SK-N-SH treated with all-trans-retinoic acid at 6 μM for 48 hours (cell line): ENCODE data around the gene KANK2.

Experiments used
- ISL1 ChIP-seq: fragments of 250-450 bp; sonication (Bioruptor Pico); IDR thresholded peaks from 2 replicates; pipeline ENCODE4 v2.1.2; 2022; ENCODE audit warnings: mild to moderate bottlenecking, moderate library complexity
- OSR1 ChIP-seq: fragments of 250-450 bp; sonication (Bioruptor Pico); IDR thresholded peaks from 2 replicates; pipeline ENCODE4 v1.8.0; 2022; ENCODE audit warnings: moderate library complexity, mild to moderate bottlenecking, inconsistent platforms
- RARB ChIP-seq: fragments of 250-450 bp; sonication (Bioruptor Pico); IDR thresholded peaks from 2 replicates; pipeline ENCODE4 v1.8.0; 2021; ENCODE audit warnings: mild to moderate bottlenecking, moderate library complexity
- ZFP30 ChIP-seq: fragments of 450-650 bp; formaldehyde crosslinking; IDR thresholded peaks from 2 replicates; pipeline ENCODE4 v1.5.0; 2022; ENCODE audit warnings: mild to moderate bottlenecking, moderate library complexity
- ZNF565 ChIP-seq: fragments of 450-650 bp; formaldehyde crosslinking; conservative IDR thresholded peaks from 2 replicates; pipeline ENCODE4 v1.5.0; 2020; ENCODE audit warnings: low read depth, mild to moderate bottlenecking, moderate library complexity
- ZNF8 ChIP-seq: fragments of 450-650 bp; formaldehyde crosslinking; IDR thresholded peaks from 2 replicates; pipeline ENCODE4 v1.5.0; 2020; ENCODE audit warnings: mild to moderate bottlenecking, moderate library complexity
- TF ChIP-seq, protein P1 (sequence below): fragments of 250-450 bp; sonication (Bioruptor Pico); IDR thresholded peaks from 2 replicates; pipeline ENCODE4 v1.8.0; 2020; ENCODE audit warnings: mild to moderate bottlenecking, moderate library complexity, borderline replicate concordance

DNA sequence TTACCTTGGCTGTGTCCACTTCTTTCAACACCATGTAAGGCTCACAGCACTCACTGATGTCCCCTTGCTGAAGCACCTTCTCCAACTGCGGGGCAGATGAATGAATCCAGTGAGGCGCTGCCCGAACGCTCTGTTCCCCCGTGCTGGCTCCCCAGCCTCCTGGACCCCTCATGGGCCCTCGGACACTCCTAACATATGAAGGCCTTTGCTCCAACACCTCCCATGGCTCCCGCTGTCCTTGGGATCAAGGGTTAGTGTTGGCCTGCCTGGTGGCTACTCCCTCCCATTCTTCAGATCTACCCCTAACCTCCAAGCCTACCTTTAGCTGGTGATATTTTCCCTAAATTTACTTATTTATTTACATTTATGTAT, 46.4 kb upstream of the KANK2 start:
- TF ChIP-seq ISL1 (CRISPR knock-in tag), result no peak
- TF ChIP-seq RARB (CRISPR knock-in tag), result no peak
- TF ChIP-seq ZNF8 (CRISPR knock-in tag), result no peak
- no peak for TF ChIP-seq ZFP30 (CRISPR knock-in tag)
- TF ChIP-seq OSR1 (CRISPR knock-in tag), result no peak
- no peak for TF ChIP-seq ZNF565 (CRISPR knock-in tag)
- TF ChIP-seq, protein P1, sequence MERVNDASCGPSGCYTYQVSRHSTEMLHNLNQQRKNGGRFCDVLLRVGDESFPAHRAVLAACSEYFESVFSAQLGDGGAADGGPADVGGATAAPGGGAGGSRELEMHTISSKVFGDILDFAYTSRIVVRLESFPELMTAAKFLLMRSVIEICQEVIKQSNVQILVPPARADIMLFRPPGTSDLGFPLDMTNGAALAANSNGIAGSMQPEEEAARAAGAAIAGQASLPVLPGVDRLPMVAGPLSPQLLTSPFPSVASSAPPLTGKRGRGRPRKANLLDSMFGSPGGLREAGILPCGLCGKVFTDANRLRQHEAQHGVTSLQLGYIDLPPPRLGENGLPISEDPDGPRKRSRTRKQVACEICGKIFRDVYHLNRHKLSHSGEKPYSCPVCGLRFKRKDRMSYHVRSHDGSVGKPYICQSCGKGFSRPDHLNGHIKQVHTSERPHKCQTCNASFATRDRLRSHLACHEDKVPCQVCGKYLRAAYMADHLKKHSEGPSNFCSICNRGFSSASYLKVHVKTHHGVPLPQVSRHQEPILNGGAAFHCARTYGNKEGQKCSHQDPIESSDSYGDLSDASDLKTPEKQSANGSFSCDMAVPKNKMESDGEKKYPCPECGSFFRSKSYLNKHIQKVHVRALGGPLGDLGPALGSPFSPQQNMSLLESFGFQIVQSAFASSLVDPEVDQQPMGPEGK, result no peak
